Ishikawa (cell line): ENCODE measurements around the gene RSPH4A.

ENCODE experiments used
- CEBPB ChIP-seq: IDR thresholded peaks from 2 replicates; pipeline ENCODE4 v1.6.1; 2012
- CREB1 ChIP-seq: IDR thresholded peaks from 2 replicates; pipeline ENCODE4 v1.6.1; 2012; ENCODE audit warnings: low read depth
- EGR1 ChIP-seq: IDR thresholded peaks from 2 replicates; pipeline ENCODE4 v1.6.1; 2012
- EP300 ChIP-seq: IDR thresholded peaks from 2 replicates; pipeline ENCODE4 v1.6.1; 2012; ENCODE audit warnings: borderline replicate concordance
- FOXM1 ChIP-seq: IDR thresholded peaks from 2 replicates; pipeline ENCODE4 v1.6.1; 2012; ENCODE audit warnings: low read depth, borderline replicate concordance
- NFIC ChIP-seq: IDR thresholded peaks from 2 replicates; pipeline ENCODE4 v1.6.1; 2012
- RAD21 ChIP-seq: IDR thresholded peaks from 2 replicates; pipeline ENCODE4 v1.6.1; 2012; ENCODE audit warnings: low read depth
- TAF1 ChIP-seq: IDR thresholded peaks from 2 replicates; pipeline ENCODE4 v1.6.1; 2012; ENCODE audit warnings: low read depth, mild to moderate bottlenecking
- TCF12 ChIP-seq: IDR thresholded peaks from 2 replicates; pipeline ENCODE4 v1.6.1; 2012; ENCODE audit warnings: low read depth
- TEAD4 ChIP-seq: IDR thresholded peaks from 2 replicates; pipeline ENCODE4 v1.6.1; 2012
- YY1 ChIP-seq: IDR thresholded peaks from 2 replicates; pipeline ENCODE4 v1.6.1; 2012; ENCODE audit warnings: low read depth
- ZBTB7A ChIP-seq: IDR thresholded peaks from 2 replicates; pipeline ENCODE4 v1.6.1; 2012; ENCODE audit warnings: low read depth
- TF ChIP-seq, protein P1 (sequence below): IDR thresholded peaks from 2 replicates; pipeline ENCODE4 v1.6.1; 2012; ENCODE audit warnings: low read depth, mild to moderate bottlenecking
- TF ChIP-seq, protein P2 (sequence below): IDR thresholded peaks from 2 replicates; pipeline ENCODE4 v1.6.1; 2012
- TF ChIP-seq, protein P3 (sequence below): IDR thresholded peaks from 2 replicates; pipeline ENCODE4 v1.6.1; 2012

RSPH4A gene

DNA sequence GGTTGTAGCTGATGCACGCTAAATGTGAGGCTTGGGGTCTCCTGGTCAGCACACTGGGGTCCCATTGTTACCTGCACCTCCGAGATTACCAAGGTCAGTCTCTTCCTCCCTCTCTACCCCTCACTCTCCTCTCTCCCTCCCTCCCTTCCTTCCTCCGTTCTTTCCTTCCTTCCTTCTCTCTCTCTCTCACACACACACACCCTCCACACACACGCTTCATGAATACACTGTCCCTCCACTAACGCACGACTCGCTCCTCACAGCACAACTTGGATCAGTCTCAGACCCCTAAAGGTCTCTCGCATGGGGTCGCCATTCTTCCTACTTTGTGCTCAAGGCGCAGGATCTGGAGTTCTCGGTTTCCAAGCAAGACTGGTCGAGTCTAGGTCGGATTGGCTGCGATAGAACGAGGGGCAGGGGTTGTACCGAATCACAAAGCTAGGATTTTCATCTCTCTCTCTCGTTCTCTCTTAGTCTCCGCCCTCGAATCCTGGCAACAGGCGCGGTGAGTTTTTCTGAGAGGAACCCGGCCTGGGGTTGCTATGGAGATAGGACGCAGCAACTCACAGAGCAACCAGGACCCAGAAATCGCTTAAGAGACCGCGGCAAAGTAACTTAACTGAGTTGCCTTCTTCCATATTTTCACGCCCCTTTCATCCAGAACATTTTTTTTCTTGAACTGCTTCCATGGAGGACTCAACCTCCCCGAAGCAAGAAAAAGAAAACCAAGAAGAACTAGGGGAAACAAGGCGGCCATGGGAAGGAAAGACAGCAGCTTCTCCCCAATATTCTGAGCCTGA, at the start of gene RSPH4A:
RSPH4A (plus strand) TSS at position 543 of the 800 bp plus-strand sequence; CDS start at position 688, 145 bp downstream.
- TF ChIP-seq RAD21 (peak; percentile 36; the same call in 1 of the 2 replicates), TAF1 (no peak), FOXM1 (no peak), CREB1 (no peak), TCF12 (no peak), ZBTB7A (0 out of 2 replicates have a peak, but pooled peaks have one; percentile 37), CEBPB (no peak), EGR1 (no peak), YY1 (peak; percentile 72), NFIC (no peak), EP300 (no peak), TEAD4 (no peak)
- TF ChIP-seq, protein P1, sequence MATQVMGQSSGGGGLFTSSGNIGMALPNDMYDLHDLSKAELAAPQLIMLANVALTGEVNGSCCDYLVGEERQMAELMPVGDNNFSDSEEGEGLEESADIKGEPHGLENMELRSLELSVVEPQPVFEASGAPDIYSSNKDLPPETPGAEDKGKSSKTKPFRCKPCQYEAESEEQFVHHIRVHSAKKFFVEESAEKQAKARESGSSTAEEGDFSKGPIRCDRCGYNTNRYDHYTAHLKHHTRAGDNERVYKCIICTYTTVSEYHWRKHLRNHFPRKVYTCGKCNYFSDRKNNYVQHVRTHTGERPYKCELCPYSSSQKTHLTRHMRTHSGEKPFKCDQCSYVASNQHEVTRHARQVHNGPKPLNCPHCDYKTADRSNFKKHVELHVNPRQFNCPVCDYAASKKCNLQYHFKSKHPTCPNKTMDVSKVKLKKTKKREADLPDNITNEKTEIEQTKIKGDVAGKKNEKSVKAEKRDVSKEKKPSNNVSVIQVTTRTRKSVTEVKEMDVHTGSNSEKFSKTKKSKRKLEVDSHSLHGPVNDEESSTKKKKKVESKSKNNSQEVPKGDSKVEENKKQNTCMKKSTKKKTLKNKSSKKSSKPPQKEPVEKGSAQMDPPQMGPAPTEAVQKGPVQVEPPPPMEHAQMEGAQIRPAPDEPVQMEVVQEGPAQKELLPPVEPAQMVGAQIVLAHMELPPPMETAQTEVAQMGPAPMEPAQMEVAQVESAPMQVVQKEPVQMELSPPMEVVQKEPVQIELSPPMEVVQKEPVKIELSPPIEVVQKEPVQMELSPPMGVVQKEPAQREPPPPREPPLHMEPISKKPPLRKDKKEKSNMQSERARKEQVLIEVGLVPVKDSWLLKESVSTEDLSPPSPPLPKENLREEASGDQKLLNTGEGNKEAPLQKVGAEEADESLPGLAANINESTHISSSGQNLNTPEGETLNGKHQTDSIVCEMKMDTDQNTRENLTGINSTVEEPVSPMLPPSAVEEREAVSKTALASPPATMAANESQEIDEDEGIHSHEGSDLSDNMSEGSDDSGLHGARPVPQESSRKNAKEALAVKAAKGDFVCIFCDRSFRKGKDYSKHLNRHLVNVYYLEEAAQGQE: no peak
- TF ChIP-seq, protein P2, sequence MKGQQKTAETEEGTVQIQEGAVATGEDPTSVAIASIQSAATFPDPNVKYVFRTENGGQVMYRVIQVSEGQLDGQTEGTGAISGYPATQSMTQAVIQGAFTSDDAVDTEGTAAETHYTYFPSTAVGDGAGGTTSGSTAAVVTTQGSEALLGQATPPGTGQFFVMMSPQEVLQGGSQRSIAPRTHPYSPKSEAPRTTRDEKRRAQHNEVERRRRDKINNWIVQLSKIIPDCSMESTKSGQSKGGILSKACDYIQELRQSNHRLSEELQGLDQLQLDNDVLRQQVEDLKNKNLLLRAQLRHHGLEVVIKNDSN: no peak
- TF ChIP-seq, protein P3, sequence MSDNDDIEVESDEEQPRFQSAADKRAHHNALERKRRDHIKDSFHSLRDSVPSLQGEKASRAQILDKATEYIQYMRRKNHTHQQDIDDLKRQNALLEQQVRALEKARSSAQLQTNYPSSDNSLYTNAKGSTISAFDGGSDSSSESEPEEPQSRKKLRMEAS: no peak

DNA sequence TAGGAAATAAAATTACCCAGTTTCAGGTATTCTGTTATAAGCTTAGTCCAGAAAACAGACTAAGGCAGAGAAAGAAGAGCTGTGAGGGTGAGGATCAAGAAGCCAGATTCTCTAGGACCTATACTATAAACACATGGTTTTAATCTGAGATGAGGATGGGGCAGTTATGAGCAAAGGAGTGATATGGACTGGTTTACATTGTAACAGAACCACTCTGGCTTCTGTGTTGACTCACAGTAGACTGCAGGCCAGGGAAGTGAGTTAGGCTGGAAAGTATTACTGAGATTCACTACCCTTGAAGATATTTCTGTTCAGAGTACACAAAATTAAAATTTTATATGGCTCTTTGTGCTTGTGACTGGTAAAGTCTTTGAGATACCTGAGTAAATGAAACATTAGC, 48.2 kb upstream of the RSPH4A start:
- no peak for TF ChIP-seq NFIC
- no peak for TF ChIP-seq ZBTB7A
- no peak for TF ChIP-seq RAD21
- TF ChIP-seq TAF1: no peak
- no peak for TF ChIP-seq EP300

DNA sequence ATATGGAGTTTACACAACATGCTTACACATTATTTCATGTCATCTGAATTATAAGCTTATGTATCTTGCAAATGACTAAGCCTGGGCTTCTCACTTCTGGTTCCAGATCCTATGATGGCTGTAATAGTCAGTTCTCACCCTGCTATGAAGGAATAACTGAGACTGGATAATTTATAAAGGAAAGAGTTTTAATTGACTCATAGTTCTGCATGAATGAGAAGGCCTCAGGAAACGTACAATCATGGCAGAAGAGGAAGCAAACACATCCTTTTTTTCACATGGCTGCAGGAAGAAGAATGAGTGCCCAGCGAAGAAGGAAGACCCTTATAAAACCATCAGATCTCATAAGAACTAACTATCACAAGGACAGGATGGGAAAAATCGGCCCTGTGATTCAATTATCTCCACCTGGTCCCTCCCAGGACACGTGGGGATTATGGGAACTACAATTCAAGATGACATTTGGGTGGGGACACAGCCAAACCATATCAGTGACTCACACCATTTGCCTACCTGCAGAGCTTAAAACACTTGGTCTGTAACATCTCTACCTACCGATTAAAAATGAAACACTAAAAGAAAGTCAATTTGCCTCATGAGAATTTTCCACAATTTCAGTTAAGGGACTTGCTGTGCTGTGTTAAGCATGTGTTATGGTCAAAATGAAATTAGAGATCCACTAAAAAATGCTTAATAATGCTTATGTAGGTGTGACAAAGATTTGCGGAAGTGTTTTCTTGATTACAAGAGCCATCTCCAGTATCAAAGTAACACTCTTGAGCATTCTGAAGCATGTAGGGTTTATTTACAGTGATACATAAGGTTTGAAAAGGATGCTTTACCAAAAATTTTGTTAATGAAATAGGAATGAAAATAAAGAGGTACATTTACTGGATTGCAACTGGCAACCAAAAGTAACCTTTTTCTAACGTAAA, 47.2 kb upstream of the RSPH4A start:
- TF ChIP-seq NFIC (no peak), CEBPB (no peak), TCF12 (no peak), TAF1 (no peak), RAD21 (no peak), TEAD4 (no peak), CREB1 (no peak), FOXM1 (no peak), YY1 (no peak), EP300 (no peak), EGR1 (no peak), ZBTB7A (no peak)
- TF ChIP-seq, protein P2: no peak
- TF ChIP-seq, protein P3: no peak
- TF ChIP-seq, protein P1: no peak

DNA sequence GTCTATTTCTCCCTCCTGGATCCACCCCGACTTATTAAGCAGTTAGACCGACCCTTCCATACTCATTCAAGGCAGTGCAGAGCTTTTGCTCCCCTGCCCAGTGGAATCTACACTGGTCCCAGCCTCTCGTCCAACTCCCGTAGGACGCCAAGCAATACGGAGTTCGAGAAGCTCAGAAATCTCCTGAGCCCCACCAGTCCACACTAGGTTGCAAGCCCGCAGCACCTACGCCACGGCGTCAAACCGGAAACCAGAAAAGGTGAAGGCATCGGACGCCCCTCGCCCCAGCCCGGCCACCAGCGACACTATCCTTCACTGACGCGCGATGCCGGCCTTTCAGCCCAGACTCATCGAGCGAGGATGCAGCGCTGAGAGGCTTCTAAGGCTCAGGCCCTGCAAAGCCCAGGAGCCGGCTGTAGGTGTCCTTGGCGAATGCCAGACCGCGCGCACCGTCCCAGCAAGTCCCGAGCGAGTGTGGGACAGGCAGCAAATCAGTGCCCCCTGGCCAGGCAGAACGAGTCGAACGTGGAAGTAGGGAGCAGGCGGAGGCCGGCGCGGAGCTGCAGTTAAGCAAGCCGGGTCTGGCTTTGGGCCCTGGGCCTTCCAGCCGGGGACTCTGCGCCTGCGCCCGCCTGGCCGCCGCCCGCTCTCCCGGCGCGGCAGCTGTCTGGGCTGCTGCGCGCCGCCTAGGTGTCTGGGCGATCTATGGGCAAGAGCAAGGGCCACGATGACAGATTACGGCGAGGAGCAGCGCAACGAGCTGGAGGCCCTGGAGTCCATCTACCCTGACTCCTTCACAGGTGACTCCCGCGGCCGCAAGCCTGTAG, 45.2 kb upstream of the RSPH4A start, which contains the start of gene RWDD1:
RWDD1 (plus strand) TSS at position 649 of the 827 bp plus-strand sequence; CDS start at position 728, 79 bp downstream.
- TF ChIP-seq YY1 (peak; percentile 74), RAD21 (no peak), TCF12 (peak; percentile 76; the same call in 1 of the 2 replicates), NFIC (peak; percentile 48; the same call in 1 of the 2 replicates), FOXM1 (peak; percentile 43; the same call in 1 of the 2 replicates), EP300 (no peak), TAF1 (peak; percentile 87), EGR1 (peak; percentile 37; the same call in 1 of the 2 replicates)
- TF ChIP-seq, protein P2: peak; percentile 24; the same call in 1 of the 2 replicates
- TF ChIP-seq, protein P3: peak; percentile 71
